ENCODE results near the gene AFF1. TPM values are rescaled to one million over a fixed set of nuclear protein-coding genes. Genes with fewer than 3 reads are reported as not detected.

The AFF1 gene
- total RNA-seq, 1 experiment from 2014 or later, result 93.4 TPM

DNA sequence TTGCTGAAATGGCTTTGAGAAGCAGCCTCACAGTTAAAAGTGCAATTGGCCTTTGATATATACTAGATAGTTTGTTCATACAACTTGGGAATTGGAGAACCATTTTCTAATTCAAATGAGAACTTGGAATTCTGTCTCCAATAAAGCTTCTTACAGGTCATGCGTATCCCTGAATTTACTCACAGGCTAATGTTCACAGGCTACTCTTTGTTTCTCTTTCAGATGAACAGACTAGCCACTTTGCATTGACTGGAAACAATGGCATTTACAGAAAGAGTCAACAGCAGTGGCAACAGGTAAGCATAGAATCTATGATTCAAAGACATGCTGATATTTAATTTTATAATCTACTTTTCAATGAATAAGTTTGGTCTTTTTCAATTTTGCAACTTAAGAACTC lies 13.5 kb downstream of the AFF1 start (continued):
- TF ChIP-seq GRHL2 (CRISPR knock-in tag; IDR thresholded peaks at IDR 0.05; ENCODE audit: insufficient replicate concordance, severe bottlenecking) (no peak), ESRRA (CRISPR knock-in tag; IDR thresholded peaks at IDR 0.05; ENCODE audit: borderline replicate concordance) (no peak), SMAD3 (CRISPR knock-in tag; IDR thresholded peaks at IDR 0.05; ENCODE audit: borderline replicate concordance) (no peak), TP53 (CRISPR knock-in tag; IDR thresholded peaks at IDR 0.05) (no peak), ZNF423 (CRISPR knock-in tag; IDR thresholded peaks at IDR 0.05) (no peak), ZNF121 (CRISPR knock-in tag; IDR thresholded peaks at IDR 0.05) (no peak)
- TF ChIP-seq, protein P1, sequence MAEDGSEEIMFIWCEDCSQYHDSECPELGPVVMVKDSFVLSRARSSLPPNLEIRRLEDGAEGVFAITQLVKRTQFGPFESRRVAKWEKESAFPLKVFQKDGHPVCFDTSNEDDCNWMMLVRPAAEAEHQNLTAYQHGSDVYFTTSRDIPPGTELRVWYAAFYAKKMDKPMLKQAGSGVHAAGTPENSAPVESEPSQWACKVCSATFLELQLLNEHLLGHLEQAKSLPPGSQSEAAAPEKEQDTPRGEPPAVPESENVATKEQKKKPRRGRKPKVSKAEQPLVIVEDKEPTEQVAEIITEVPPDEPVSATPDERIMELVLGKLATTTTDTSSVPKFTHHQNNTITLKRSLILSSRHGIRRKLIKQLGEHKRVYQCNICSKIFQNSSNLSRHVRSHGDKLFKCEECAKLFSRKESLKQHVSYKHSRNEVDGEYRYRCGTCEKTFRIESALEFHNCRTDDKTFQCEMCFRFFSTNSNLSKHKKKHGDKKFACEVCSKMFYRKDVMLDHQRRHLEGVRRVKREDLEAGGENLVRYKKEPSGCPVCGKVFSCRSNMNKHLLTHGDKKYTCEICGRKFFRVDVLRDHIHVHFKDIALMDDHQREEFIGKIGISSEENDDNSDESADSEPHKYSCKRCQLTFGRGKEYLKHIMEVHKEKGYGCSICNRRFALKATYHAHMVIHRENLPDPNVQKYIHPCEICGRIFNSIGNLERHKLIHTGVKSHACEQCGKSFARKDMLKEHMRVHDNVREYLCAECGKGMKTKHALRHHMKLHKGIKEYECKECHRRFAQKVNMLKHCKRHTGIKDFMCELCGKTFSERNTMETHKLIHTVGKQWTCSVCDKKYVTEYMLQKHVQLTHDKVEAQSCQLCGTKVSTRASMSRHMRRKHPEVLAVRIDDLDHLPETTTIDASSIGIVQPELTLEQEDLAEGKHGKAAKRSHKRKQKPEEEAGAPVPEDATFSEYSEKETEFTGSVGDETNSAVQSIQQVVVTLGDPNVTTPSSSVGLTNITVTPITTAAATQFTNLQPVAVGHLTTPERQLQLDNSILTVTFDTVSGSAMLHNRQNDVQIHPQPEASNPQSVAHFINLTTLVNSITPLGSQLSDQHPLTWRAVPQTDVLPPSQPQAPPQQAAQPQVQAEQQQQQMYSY (CRISPR knock-in tag; IDR thresholded peaks at IDR 0.05), result no peak

DNA sequence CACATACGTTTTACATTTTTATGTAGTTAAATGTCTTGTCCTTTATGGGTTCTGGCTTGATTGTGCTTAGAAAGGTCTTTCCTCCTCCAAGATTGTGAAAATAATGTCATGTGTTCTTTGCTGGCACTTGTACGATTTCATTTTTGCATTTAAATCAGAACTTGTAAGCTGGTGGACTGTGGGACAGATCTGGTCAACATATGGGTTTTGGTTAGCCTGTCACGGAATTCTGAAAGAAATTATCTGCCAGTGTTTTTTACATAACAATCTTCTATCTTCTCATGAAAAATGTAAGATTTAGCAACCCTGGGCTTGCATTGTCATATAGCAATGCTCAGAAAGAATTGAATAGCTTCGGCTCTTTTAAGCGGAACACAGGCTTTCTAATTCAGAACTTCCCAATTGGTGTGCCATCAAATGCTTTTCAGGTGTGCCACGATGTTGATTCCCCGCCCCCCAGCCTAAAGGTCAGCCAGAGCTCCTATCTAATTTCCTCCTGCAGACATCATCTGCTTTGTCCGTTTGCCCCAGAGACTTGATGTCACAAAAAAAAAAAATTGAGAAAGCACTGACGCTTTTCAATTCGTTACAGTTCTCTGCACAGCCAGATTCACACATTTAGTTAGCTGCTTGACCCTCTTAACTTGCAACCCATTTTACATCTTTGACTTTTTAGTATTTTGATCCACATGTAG lies 16.2 kb downstream of the AFF1 start:
- POLR2A ChIA-PET, result interaction anchor here (0.6 to 1.5 kb wide), 4 partner anchors 9 to 914 kb away, joined by 3 to 5 read pairs (median 4); partner anchors contain the start of gene AFF1
- no peaks in the 10 kb centered on the region for H3K27me3 Mint-ChIP-seq (ENCODE audit: low read depth)
- CTCF ChIA-PET, result interaction anchor here (0.5 to 1.6 kb wide), 8 partner anchors 9 to 164 kb away, joined by 3 to 13 read pairs (median 4); partner anchors contain the start of gene AFF1
- no peaks in the 10 kb centered on the region for H3K9me3 Mint-ChIP-seq
- peaks cover 21% of the 10 kb centered on the region for H3K36me3 Mint-ChIP-seq
- H3K4me3 Mint-ChIP-seq, result peak overlapping the region; percentile 45
- ATAC-seq (peak; percentile 64), DNase-seq (ENCODE audit: low spot score) (peak; percentile 30)
- H3K27ac Mint-ChIP-seq, result peak overlapping the region; percentile 92
- no peak for TF ChIP-seq ZNF138 (CRISPR knock-in tag; conservative IDR thresholded peaks at IDR 0.05)
- TF ChIP-seq ZNF121 (CRISPR knock-in tag; IDR thresholded peaks at IDR 0.05), result no peak
- H3K4me1 Mint-ChIP-seq, result peaks cover 86% of the 10 kb centered on the region

DNA sequence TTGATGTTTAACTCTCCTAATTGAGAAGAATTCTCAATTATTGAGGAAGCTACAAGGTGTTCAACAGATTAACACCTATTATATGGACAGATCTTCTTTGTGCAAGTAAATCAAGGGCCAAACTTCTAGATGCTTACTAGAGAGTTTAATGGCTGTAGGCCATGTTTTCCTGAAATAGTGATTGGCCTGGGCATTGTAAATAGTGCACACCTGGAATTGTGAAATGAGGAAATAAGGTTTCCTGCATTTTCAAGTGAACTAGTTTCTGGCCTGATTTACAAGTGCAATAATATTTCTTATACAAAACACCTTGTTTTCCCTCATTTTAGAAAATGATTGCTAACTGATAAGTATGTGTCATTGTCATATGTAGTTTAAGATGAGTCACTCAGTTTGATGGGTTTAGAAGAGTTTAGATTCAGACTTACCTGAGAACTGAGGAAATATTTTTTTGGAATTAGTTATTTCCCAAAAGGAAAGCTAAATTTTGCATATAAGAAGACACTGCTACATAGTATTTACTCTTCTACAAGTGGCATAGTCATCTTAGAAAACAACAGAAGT lies 21.2 kb downstream of the AFF1 start:
- Mint-ChIP-seq H3K4me1 (peaks cover 86% of the 10 kb centered on the region), H3K27ac (peak overlapping the region; percentile 59), H3K27me3 (ENCODE audit: low read depth) (no peaks in the 10 kb centered on the region), H3K4me3 (no peak overlapping the region), H3K9me3 (no peaks in the 10 kb centered on the region), H3K36me3 (peaks cover 32% of the 10 kb centered on the region)
- CTCF ChIA-PET, result interaction anchor here (0.5 kb wide), 1 partner anchor 96 kb away, joined by 3 read pairs; no protein-coding TSS in a partner anchor
- POLR2A ChIA-PET, result no interaction called here
- no peak for ATAC-seq
- no peak for DNase-seq (ENCODE audit: low spot score)
- TF ChIP-seq ZNF232 (CRISPR knock-in tag; IDR thresholded peaks at IDR 0.05) (no peak), MXD4 (CRISPR knock-in tag; IDR thresholded peaks at IDR 0.05; ENCODE audit: borderline replicate concordance) (no peak), ESRRA (CRISPR knock-in tag; IDR thresholded peaks at IDR 0.05; ENCODE audit: borderline replicate concordance) (no peak), TEAD4 (CRISPR knock-in tag; IDR thresholded peaks at IDR 0.05) (no peak), ZBTB21 (CRISPR knock-in tag; IDR thresholded peaks at IDR 0.05; ENCODE audit: borderline replicate concordance) (no peak), FOXJ3 (CRISPR knock-in tag; IDR thresholded peaks at IDR 0.05; ENCODE audit: borderline replicate concordance) (no peak), SP1 (CRISPR knock-in tag; conservative IDR thresholded peaks at IDR 0.05) (no peak), ZNF396 (CRISPR knock-in tag; IDR thresholded peaks at IDR 0.05; ENCODE audit: borderline replicate concordance) (no peak)
- TF ChIP-seq, protein P2, sequence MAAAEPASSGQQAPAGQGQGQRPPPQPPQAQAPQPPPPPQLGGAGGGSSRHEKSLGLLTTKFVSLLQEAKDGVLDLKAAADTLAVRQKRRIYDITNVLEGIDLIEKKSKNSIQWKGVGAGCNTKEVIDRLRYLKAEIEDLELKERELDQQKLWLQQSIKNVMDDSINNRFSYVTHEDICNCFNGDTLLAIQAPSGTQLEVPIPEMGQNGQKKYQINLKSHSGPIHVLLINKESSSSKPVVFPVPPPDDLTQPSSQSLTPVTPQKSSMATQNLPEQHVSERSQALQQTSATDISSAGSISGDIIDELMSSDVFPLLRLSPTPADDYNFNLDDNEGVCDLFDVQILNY (CRISPR knock-in tag; IDR thresholded peaks at IDR 0.05), result no peak
- TF ChIP-seq, protein P3, sequence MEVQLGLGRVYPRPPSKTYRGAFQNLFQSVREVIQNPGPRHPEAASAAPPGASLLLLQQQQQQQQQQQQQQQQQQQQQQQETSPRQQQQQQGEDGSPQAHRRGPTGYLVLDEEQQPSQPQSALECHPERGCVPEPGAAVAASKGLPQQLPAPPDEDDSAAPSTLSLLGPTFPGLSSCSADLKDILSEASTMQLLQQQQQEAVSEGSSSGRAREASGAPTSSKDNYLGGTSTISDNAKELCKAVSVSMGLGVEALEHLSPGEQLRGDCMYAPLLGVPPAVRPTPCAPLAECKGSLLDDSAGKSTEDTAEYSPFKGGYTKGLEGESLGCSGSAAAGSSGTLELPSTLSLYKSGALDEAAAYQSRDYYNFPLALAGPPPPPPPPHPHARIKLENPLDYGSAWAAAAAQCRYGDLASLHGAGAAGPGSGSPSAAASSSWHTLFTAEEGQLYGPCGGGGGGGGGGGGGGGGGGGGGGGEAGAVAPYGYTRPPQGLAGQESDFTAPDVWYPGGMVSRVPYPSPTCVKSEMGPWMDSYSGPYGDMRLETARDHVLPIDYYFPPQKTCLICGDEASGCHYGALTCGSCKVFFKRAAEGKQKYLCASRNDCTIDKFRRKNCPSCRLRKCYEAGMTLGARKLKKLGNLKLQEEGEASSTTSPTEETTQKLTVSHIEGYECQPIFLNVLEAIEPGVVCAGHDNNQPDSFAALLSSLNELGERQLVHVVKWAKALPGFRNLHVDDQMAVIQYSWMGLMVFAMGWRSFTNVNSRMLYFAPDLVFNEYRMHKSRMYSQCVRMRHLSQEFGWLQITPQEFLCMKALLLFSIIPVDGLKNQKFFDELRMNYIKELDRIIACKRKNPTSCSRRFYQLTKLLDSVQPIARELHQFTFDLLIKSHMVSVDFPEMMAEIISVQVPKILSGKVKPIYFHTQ (CRISPR knock-in tag; IDR thresholded peaks at IDR 0.05), result no peak
- TF ChIP-seq, protein P4, sequence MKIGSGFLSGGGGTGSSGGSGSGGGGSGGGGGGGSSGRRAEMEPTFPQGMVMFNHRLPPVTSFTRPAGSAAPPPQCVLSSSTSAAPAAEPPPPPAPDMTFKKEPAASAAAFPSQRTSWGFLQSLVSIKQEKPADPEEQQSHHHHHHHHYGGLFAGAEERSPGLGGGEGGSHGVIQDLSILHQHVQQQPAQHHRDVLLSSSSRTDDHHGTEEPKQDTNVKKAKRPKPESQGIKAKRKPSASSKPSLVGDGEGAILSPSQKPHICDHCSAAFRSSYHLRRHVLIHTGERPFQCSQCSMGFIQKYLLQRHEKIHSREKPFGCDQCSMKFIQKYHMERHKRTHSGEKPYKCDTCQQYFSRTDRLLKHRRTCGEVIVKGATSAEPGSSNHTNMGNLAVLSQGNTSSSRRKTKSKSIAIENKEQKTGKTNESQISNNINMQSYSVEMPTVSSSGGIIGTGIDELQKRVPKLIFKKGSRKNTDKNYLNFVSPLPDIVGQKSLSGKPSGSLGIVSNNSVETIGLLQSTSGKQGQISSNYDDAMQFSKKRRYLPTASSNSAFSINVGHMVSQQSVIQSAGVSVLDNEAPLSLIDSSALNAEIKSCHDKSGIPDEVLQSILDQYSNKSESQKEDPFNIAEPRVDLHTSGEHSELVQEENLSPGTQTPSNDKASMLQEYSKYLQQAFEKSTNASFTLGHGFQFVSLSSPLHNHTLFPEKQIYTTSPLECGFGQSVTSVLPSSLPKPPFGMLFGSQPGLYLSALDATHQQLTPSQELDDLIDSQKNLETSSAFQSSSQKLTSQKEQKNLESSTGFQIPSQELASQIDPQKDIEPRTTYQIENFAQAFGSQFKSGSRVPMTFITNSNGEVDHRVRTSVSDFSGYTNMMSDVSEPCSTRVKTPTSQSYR (CRISPR knock-in tag; IDR thresholded peaks at IDR 0.05), result no peak
- TF ChIP-seq, protein P5, sequence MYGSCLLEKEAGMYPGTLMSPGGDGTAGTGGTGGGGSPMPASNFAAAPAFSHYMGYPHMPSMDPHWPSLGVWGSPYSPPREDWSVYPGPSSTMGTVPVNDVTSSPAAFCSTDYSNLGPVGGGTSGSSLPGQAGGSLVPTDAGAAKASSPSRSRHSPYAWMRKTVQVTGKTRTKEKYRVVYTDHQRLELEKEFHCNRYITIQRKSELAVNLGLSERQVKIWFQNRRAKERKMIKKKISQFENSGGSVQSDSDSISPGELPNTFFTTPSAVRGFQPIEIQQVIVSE (CRISPR knock-in tag; IDR thresholded peaks at IDR 0.05; ENCODE audit: borderline replicate concordance), result no peak

Measured in WTC11 (cell line).